Measurements from ENCODE around the gene COL26A1.

The COL26A1 gene

GRCh38 chr7:101547916-101548661, 185.4 kb downstream of the COL26A1 start:
- Histone ChIP-seq H2AK5ac (ENCODE audit: low read length, severe bottlenecking) (no peak overlapping the region), H3K4ac (ENCODE audit: low read depth in 1 of 2, low read length in 2 of 2) (no peak overlapping the region), H3K9ac (ENCODE audit: low read length) (no peak overlapping the region), H4K91ac (ENCODE audit: low read length) (no peak overlapping the region), H2BK12ac (ENCODE audit: low read length in 2 of 2) (no peak overlapping the region), H3K14ac (ENCODE audit: low read length in 2 of 2) (no peak overlapping the region), H3K79me1 (replicated peaks; ENCODE audit: low read length, poor library complexity, severe bottlenecking) (no peaks in the 10 kb centered on the region), H3K36me3 (ENCODE audit: control insufficient read depth in 1 of 2, insufficient read depth in 2 of 2, low read depth in 1 of 2, low read length in 2 of 2) (no peaks in the 10 kb centered on the region), H3K27ac (ENCODE audit: low read length, poor library complexity, severe bottlenecking) (no peak overlapping the region), H2AFZ (ENCODE audit: low read depth, low read length) (no peak overlapping the region), H3K4me2 (ENCODE audit: low read length, poor library complexity, severe bottlenecking) (no peak overlapping the region), H3K18ac (ENCODE audit: low read depth in 1 of 2, low read length in 2 of 2) (no peak overlapping the region), H2BK120ac (ENCODE audit: low read depth, low read length) (no peak overlapping the region), H3K27me3 (ENCODE audit: control insufficient read depth in 1 of 2, insufficient read depth in 1 of 2, low read length in 2 of 2) (peaks cover 1 to 45% of the 10 kb centered on the region in 2 experiments), H2BK5ac (ENCODE audit: low read depth, low read length, poor library complexity, severe bottlenecking) (no peak overlapping the region), H3K4me1 (ENCODE audit: control insufficient read depth, insufficient read depth, low read depth, low read length) (peaks cover 2% of the 10 kb centered on the region), H3K9me3 (ENCODE audit: control insufficient read depth, low read length) (no peaks in the 10 kb centered on the region), H3K4me3 (ENCODE audit: insufficient read depth in 1 of 2, low read depth in 1 of 2, low read length in 2 of 2) (no peak overlapping the region), H3K23ac (ENCODE audit: low read length in 2 of 2) (no peak overlapping the region), H4K8ac (ENCODE audit: low read length) (no peak overlapping the region), H2BK15ac (ENCODE audit: low read depth, poor library complexity, severe bottlenecking) (no peak overlapping the region)
- 89% methylated on average over 13 of the region's 14 CpGs for WGBS
- DNase-seq = no peak

- no peak overlapping the region for H3K23ac ChIP-seq (ENCODE audit: low read length in 2 of 2)
- no peak overlapping the region for H2AFZ ChIP-seq (ENCODE audit: low read depth, low read length)
- no peak overlapping the region for H3K9ac ChIP-seq (ENCODE audit: low read length)
- H3K18ac ChIP-seq (ENCODE audit: low read depth in 1 of 2, low read length in 2 of 2) = no peak overlapping the region
- DNase-seq = no peak
- H3K27me3 ChIP-seq (ENCODE audit: control insufficient read depth in 1 of 2, insufficient read depth in 1 of 2, low read length in 2 of 2) = peaks cover 9 to 47% of the 10 kb centered on the region in 2 experiments
- no peak overlapping the region for H3K4ac ChIP-seq (ENCODE audit: low read depth in 1 of 2, low read length in 2 of 2)
- peaks cover 4% of the 10 kb centered on the region for H3K4me1 ChIP-seq (ENCODE audit: control insufficient read depth, insufficient read depth, low read depth, low read length)
- H3K79me1 ChIP-seq (replicated peaks; ENCODE audit: low read length, poor library complexity, severe bottlenecking) = no peaks in the 10 kb centered on the region
- no peak overlapping the region for H4K8ac ChIP-seq (ENCODE audit: low read length)
- no peak overlapping the region for H3K14ac ChIP-seq (ENCODE audit: low read length in 2 of 2)
- H2AK5ac ChIP-seq (ENCODE audit: low read length, severe bottlenecking) = no peak overlapping the region
- no peak overlapping the region for H2BK120ac ChIP-seq (ENCODE audit: low read depth, low read length)
- no peak overlapping the region for H3K4me3 ChIP-seq (ENCODE audit: insufficient read depth in 1 of 2, low read depth in 1 of 2, low read length in 2 of 2)
- H2BK12ac ChIP-seq (ENCODE audit: low read length in 2 of 2) = no peak overlapping the region
- no peak overlapping the region for H2BK15ac ChIP-seq (ENCODE audit: low read depth, poor library complexity, severe bottlenecking)
- no peak overlapping the region for H3K27ac ChIP-seq (ENCODE audit: low read length, poor library complexity, severe bottlenecking)
- WGBS = 86% methylated on average over 5 of the region's 5 CpGs
- no peaks in the 10 kb centered on the region for H3K9me3 ChIP-seq (ENCODE audit: control insufficient read depth, low read length)
- no peak overlapping the region for H2BK5ac ChIP-seq (ENCODE audit: low read depth, low read length, poor library complexity, severe bottlenecking)
- H4K91ac ChIP-seq (ENCODE audit: low read length) = no peak overlapping the region
- no peak overlapping the region for H3K4me2 ChIP-seq (ENCODE audit: low read length, poor library complexity, severe bottlenecking)
- H3K36me3 ChIP-seq (ENCODE audit: control insufficient read depth in 1 of 2, insufficient read depth in 2 of 2, low read depth in 1 of 2, low read length in 2 of 2) = no peaks in the 10 kb centered on the region
Measured at GRCh38 chr7:101549734-101550133, 187.1 kb downstream of the COL26A1 start.

- Histone ChIP-seq H3K9ac (ENCODE audit: low read length) (no peak overlapping the region), H3K36me3 (ENCODE audit: control insufficient read depth in 1 of 2, insufficient read depth in 2 of 2, low read depth in 1 of 2, low read length in 2 of 2) (no peaks in the 10 kb centered on the region), H3K18ac (ENCODE audit: low read depth in 1 of 2, low read length in 2 of 2) (no peak overlapping the region), H2BK12ac (ENCODE audit: low read length in 2 of 2) (no peak overlapping the region), H3K14ac (ENCODE audit: low read length in 2 of 2) (no peak overlapping the region), H3K27ac (ENCODE audit: low read length, poor library complexity, severe bottlenecking) (no peak overlapping the region), H2AK5ac (ENCODE audit: low read length, severe bottlenecking) (no peak overlapping the region), H2BK15ac (ENCODE audit: low read depth, poor library complexity, severe bottlenecking) (no peak overlapping the region), H3K79me1 (replicated peaks; ENCODE audit: low read length, poor library complexity, severe bottlenecking) (no peaks in the 10 kb centered on the region), H3K9me3 (ENCODE audit: control insufficient read depth, low read length) (no peaks in the 10 kb centered on the region), H3K23ac (ENCODE audit: low read length in 2 of 2) (no peak overlapping the region), H3K27me3 (ENCODE audit: control insufficient read depth in 1 of 2, insufficient read depth in 1 of 2, low read length in 2 of 2) (peaks cover 13 to 53% of the 10 kb centered on the region in 2 experiments), H3K4me2 (ENCODE audit: low read length, poor library complexity, severe bottlenecking) (no peak overlapping the region), H3K4ac (ENCODE audit: low read depth in 1 of 2, low read length in 2 of 2) (no peak overlapping the region), H4K8ac (ENCODE audit: low read length) (no peak overlapping the region), H3K4me3 (ENCODE audit: insufficient read depth in 1 of 2, low read depth in 1 of 2, low read length in 2 of 2) (no peak overlapping the region), H4K91ac (ENCODE audit: low read length) (no peak overlapping the region), H2BK120ac (ENCODE audit: low read depth, low read length) (no peak overlapping the region), H2BK5ac (ENCODE audit: low read depth, low read length, poor library complexity, severe bottlenecking) (no peak overlapping the region), H3K4me1 (ENCODE audit: control insufficient read depth, insufficient read depth, low read depth, low read length) (peaks cover 4% of the 10 kb centered on the region), H2AFZ (ENCODE audit: low read depth, low read length) (no peak overlapping the region)
- DNase-seq = no peak
- 53% methylated on average over 19 of the region's 26 CpGs for WGBS
Measured at GRCh38 chr7:101550641-101551541, 188.2 kb downstream of the COL26A1 start.

Measured in mesenchymal stem cell (in vitro differentiated cells and primary cell).